HEK293T (cell line): ENCODE results near the gene AGAP1.

ENCODE experiments used
- CTCF ChIA-PET: fragments of 350-600 bp; formaldehyde crosslinking; extraction: SDS; loops from one replicate; lab custom pipeline; 2021; ENCODE audit warnings: antibody characterized with exemption, inconsistent platforms; lab: Yijun Ruan, JAX
- POLR2A ChIA-PET: fragments of 350-600 bp; formaldehyde crosslinking; extraction: SDS; loops from one replicate; lab custom pipeline; 2020; ENCODE audit warnings: antibody characterized with exemption, inconsistent platforms; lab: Yijun Ruan, JAX
- DNase-seq: peaks from one replicate; pipeline ENCODE4 v3.0.0; 2012; ENCODE audit warnings: mixed read lengths; ENCODE audit errors: extremely low spot score
- ARNT ChIP-seq: fragments of 450-650 bp; IDR thresholded peaks from 2 replicates; pipeline ENCODE4 v1.6.1; 2017; ENCODE audit warnings: mild to moderate bottlenecking
- BHLHE40 ChIP-seq: fragments of 450-650 bp; IDR thresholded peaks from 2 replicates; pipeline ENCODE4 v1.6.1; 2016; ENCODE audit warnings: mild to moderate bottlenecking, moderate library complexity, borderline replicate concordance
- CTBP1 ChIP-seq: fragments of 450-650 bp; IDR thresholded peaks from 2 replicates; pipeline ENCODE4 v1.6.1; 2016; ENCODE audit warnings: borderline replicate concordance
- ELF4 ChIP-seq: fragments of 450-650 bp; IDR thresholded peaks from 2 replicates; pipeline ENCODE4 v1.6.1; 2017; ENCODE audit warnings: antibody characterized with exemption
- FOXA1 ChIP-seq: fragments of 450-650 bp; IDR thresholded peaks from 2 replicates; pipeline ENCODE4 v1.6.1; 2016; ENCODE audit warnings: mild to moderate bottlenecking
- FOXK2 ChIP-seq: fragments of 450-650 bp; IDR thresholded peaks from 2 replicates; pipeline ENCODE4 v1.6.1; 2016; ENCODE audit warnings: mild to moderate bottlenecking
- FOXM1 ChIP-seq: fragments of 450-650 bp; IDR thresholded peaks from 2 replicates; pipeline ENCODE4 v1.6.1; 2017; ENCODE audit warnings: mild to moderate bottlenecking, borderline replicate concordance
- HDGF ChIP-seq: fragments of 450-650 bp; IDR thresholded peaks from 2 replicates; pipeline ENCODE4 v1.6.1; 2017; ENCODE audit warnings: antibody characterized with exemption, borderline replicate concordance
- L3MBTL2 ChIP-seq: fragments of 450-650 bp; conservative IDR thresholded peaks from 2 replicates; pipeline ENCODE4 v1.6.1; 2016; ENCODE audit warnings: mild to moderate bottlenecking
- LEF1 ChIP-seq: fragments of 450-650 bp; IDR thresholded peaks from 2 replicates; pipeline ENCODE4 v1.6.1; 2017; ENCODE audit warnings: mild to moderate bottlenecking, borderline replicate concordance
- NFRKB ChIP-seq: fragments of 450-650 bp; IDR thresholded peaks from 2 replicates; pipeline ENCODE4 v1.6.1; 2016; ENCODE audit warnings: mild to moderate bottlenecking, moderate library complexity
- SP1 ChIP-seq: fragments of 450-650 bp; IDR thresholded peaks from 2 replicates; pipeline ENCODE4 v1.6.1; 2017
- SUZ12 ChIP-seq: fragments of 450-650 bp; IDR thresholded peaks from 2 replicates; pipeline ENCODE4 v1.6.1; 2016; ENCODE audit warnings: mild to moderate bottlenecking
- TARDBP ChIP-seq: fragments of 450-650 bp; IDR thresholded peaks from 2 replicates; pipeline ENCODE4 v1.6.1; 2016
- ZNF384 ChIP-seq: fragments of 450-650 bp; IDR thresholded peaks from 2 replicates; pipeline ENCODE4 v1.6.1; 2016
- TF ChIP-seq, protein P1 (sequence below): fragments of 450-650 bp; IDR thresholded peaks from 2 replicates; pipeline ENCODE4 v1.6.1; 2016

The AGAP1 gene

GRCh38 chr2:235542733-235543127 is 48.9 kb downstream of the AGAP1 start:
- POLR2A ChIA-PET: no interaction called here
- no peak for DNase-seq
- TF ChIP-seq HDGF (no peak), FOXM1 (no peak), LEF1 (no peak), BHLHE40 (no peak), ELF4 (no peak), SUZ12 (no peak), ARNT (no peak), CTBP1 (no peak), TARDBP (no peak), ZNF384 (no peak), NFRKB (no peak), L3MBTL2 (no peak), FOXA1 (no peak), SP1 (no peak), FOXK2 (no peak)
- TF ChIP-seq, protein P1, sequence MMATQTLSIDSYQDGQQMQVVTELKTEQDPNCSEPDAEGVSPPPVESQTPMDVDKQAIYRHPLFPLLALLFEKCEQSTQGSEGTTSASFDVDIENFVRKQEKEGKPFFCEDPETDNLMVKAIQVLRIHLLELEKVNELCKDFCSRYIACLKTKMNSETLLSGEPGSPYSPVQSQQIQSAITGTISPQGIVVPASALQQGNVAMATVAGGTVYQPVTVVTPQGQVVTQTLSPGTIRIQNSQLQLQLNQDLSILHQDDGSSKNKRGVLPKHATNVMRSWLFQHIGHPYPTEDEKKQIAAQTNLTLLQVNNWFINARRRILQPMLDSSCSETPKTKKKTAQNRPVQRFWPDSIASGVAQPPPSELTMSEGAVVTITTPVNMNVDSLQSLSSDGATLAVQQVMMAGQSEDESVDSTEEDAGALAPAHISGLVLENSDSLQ: no peak
- CTCF ChIA-PET: no interaction called here

DNA sequence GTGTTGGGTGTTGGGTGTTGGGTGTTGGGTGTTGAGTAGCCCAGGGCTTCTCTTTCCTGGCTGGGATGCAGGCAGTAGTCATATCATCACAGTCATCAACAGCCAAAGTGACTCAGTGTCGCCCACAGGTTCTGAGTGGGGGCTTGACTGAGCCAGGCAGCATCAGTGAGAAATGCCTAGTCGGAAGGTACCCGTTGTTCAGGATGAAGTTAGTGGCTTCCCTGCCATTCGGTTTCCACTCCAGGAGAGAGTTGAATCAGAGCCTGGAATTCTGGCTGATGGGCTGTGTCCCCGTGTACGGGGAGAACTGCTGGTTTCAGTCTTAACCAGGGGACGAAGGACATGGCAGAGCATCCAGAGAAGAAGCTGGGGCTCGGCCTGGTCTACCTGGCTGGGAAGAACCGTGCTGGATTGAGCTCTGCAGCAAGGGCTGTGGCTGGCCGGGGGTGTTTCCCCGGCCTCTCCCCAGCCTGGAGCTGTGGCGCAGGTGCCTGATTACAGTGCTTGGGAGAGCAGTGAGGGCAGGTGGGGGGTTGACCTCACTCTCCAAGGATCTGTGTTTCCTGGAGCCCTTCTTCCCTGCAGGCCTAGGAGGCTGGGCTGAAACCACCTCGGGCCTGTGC is 49.4 kb downstream of the AGAP1 start:
- POLR2A ChIA-PET: no interaction called here
- no peak for DNase-seq
- no peak for TF ChIP-seq ARNT
- TF ChIP-seq TARDBP: no peak
- TF ChIP-seq L3MBTL2: no peak
- TF ChIP-seq, protein P1: no peak
- CTCF ChIA-PET: no interaction called here

- ChIA-PET POLR2A (no interaction called here), CTCF (no interaction called here)
These were observed 50.2 kb downstream of the AGAP1 start for GRCh38 chr2:235543851-235544688.

GRCh38 chr2:235544689-235544969 is 50.8 kb downstream of the AGAP1 start:
- CTCF ChIA-PET: no interaction called here
- DNase-seq: no peak
- POLR2A ChIA-PET: no interaction called here

More at GRCh38 chr2:235543851-235544688, 50.2 kb downstream of the AGAP1 start:
- TF ChIP-seq ELF4: no peak
- no peak for TF ChIP-seq HDGF
- TF ChIP-seq LEF1: no peak
- DNase-seq: no peak

GRCh38 chr2:235545339-235546150 is 51.7 kb downstream of the AGAP1 start:
- CTCF ChIA-PET: no interaction called here
- TF ChIP-seq HDGF: no peak
- no peak for TF ChIP-seq SP1
- DNase-seq: no peak
- POLR2A ChIA-PET: no interaction called here

More at GRCh38 chr2:235544689-235544969, 50.8 kb downstream of the AGAP1 start:
- TF ChIP-seq ELF4 (no peak), HDGF (no peak), SUZ12 (no peak), FOXA1 (no peak)

GRCh38 chr2:235546151-235546435 is 52.2 kb downstream of the AGAP1 start:
- ChIA-PET CTCF (no interaction called here), POLR2A (no interaction called here)
- no peak for DNase-seq
- TF ChIP-seq SUZ12: no peak
- TF ChIP-seq HDGF: no peak
- no peak for TF ChIP-seq BHLHE40
- no peak for TF ChIP-seq ZNF384
- no peak for TF ChIP-seq ARNT
- TF ChIP-seq, protein P1: no peak
- no peak for TF ChIP-seq SP1
- TF ChIP-seq FOXK2: no peak
- TF ChIP-seq FOXA1: no peak
- TF ChIP-seq TARDBP: no peak
- TF ChIP-seq LEF1: no peak
- TF ChIP-seq FOXM1: no peak
- TF ChIP-seq L3MBTL2: no peak
- TF ChIP-seq ELF4: no peak
- TF ChIP-seq NFRKB: no peak
- TF ChIP-seq CTBP1: no peak
